ENCODE measurements around the gene ZBTB14.
A peak's percentile ranks its signal among the peaks of the same experiment; 100 is the strongest.

Gene ZBTB14

DNA sequence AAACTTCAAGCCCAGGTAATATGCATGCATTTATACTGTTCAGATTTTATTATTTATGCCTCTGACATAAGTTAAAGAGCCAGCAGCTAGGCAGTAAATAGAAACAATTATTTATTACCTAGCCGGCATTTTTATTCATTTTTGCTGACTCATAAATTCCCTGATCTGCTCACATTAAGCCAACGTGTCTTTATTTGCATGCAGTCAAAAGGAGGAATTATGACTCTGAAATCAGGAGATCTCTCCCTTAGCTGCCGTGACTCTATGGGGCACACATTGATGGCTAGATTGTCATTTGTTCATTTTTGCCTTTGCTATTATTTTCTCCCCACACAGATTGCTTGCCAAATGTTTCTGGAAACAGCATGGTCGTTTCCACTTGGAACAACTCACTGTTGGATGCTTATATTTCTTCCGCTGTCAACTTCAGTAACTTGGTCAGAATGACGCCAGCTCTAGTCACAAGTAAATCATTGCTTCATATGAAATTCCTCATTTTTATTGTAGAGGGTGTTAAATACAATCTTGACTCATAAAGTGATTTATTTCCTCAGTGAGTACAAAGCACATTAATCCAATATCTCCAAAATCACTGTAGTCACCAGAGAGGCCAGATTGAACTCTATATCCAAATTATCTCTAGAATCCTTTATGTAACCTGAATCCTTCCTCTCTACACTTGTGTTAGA is 15.9 kb upstream of the ZBTB14 start:
- no peak for DNase-seq (ENCODE audit: low read depth)
- H3K4me3 ChIP-seq (ENCODE audit: low read depth, low read length) = no peak overlapping the region
- TF ChIP-seq, protein P1, sequence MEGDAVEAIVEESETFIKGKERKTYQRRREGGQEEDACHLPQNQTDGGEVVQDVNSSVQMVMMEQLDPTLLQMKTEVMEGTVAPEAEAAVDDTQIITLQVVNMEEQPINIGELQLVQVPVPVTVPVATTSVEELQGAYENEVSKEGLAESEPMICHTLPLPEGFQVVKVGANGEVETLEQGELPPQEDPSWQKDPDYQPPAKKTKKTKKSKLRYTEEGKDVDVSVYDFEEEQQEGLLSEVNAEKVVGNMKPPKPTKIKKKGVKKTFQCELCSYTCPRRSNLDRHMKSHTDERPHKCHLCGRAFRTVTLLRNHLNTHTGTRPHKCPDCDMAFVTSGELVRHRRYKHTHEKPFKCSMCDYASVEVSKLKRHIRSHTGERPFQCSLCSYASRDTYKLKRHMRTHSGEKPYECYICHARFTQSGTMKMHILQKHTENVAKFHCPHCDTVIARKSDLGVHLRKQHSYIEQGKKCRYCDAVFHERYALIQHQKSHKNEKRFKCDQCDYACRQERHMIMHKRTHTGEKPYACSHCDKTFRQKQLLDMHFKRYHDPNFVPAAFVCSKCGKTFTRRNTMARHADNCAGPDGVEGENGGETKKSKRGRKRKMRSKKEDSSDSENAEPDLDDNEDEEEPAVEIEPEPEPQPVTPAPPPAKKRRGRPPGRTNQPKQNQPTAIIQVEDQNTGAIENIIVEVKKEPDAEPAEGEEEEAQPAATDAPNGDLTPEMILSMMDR (IDR thresholded peaks at IDR 0.05; ENCODE audit: low read depth, low read length, missing control alignments) = no peak

DNA sequence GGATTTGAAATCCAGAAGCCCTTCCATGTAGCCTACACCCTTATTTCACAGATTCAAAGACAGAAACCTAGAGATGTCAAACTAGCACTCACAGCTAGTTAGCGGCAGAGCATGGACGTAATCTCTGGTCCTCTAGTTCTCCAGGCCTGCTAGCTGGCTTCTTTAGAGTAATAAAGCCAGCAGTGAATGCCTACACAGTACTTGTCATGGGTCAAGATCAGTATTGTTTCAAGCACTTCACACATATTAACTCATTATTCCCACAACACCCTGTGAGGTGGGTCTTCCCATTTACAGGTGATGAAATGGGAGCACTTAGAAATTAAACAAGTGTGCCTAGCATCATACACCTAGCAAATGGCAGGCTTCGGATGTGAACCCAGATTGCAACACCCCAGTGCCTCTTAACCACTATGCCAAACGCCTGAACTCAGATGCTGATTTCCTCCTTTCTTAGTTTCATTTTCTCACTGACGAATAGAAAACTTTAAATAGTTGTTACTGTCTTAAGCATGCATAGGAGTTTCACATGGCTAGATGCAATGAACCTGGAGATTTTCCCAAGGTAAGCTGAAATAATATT is 14.5 kb upstream of the ZBTB14 start:
- TF ChIP-seq, protein P1 (IDR thresholded peaks at IDR 0.05; ENCODE audit: low read depth, low read length, missing control alignments) = no peak
- H3K4me3 ChIP-seq (ENCODE audit: low read depth, low read length) = peak overlapping the region; percentile 25; the same call in 1 of the 2 replicates
- no peak for DNase-seq (ENCODE audit: low read depth)

DNA sequence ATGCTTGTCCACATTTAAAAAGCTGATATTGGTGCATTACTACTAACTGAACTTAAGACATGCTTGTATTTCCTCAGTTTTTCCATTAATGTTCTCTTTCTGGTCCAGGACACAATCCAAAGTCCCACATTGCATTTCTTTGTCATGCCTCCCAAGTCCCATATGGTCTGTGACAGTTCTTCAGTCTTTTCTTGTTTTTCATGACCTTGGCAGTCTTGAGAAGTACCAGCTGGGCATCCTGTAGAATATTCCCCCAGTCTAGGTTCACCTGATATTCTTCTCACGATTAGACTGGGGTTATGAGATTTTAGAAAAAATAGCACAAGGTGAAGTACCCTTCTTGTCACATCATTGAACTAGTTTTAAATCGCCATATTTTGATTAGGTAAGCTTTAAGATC is 10.3 kb upstream of the ZBTB14 start:
- no peak for DNase-seq (ENCODE audit: low read depth)
- TF ChIP-seq, protein P1 (IDR thresholded peaks at IDR 0.05; ENCODE audit: low read depth, low read length, missing control alignments) = no peak
- no peak overlapping the region for H3K4me3 ChIP-seq (ENCODE audit: low read depth, low read length)

DNA sequence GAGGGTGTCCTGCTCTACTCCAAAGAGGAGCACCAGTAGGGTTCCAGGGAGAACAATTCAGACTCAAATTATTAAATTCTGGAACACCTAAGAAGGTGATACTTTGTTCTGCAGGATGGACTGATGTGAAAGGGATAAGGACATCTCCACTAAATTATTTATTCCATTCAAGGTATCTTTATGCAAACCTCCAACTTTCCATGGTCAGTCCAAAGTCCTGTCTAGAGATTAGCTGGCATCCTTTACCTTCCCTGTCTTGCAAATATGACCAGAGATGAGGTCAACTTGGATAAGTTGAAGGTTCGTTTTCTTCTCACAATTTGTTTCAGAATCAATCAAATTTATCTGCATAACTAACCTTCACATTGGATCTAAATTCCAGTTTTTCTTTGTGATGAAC is 8.7 kb upstream of the ZBTB14 start:
- H3K4me3 ChIP-seq (ENCODE audit: low read depth, low read length) = no peak overlapping the region
- DNase-seq (ENCODE audit: low read depth) = no peak
- TF ChIP-seq, protein P1 (IDR thresholded peaks at IDR 0.05; ENCODE audit: low read depth, low read length, missing control alignments) = no peak

DNA sequence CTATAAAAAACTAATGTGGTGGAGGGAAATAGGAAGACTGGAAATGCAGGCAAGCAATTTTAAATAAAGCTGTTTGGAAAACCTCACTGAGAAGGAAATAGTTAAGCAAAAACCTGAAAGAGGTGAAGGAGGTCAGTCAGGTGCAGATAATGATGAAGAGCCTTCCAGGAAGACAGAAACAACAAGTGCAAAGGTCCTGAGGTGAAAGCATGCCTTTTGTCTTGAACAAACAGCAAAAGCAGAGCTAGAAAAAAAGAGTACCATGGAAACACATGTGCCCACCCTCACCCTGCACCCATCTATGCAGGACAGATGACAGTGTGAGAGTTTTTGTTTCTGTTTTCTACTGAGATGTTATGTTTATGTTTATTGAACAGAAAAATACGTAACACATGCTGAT is 8.1 kb upstream of the ZBTB14 start:
- TF ChIP-seq, protein P1 (IDR thresholded peaks at IDR 0.05; ENCODE audit: low read depth, low read length, missing control alignments) = no peak
- H3K4me3 ChIP-seq (ENCODE audit: low read depth, low read length) = no peak overlapping the region
- DNase-seq (ENCODE audit: low read depth) = no peak

DNA sequence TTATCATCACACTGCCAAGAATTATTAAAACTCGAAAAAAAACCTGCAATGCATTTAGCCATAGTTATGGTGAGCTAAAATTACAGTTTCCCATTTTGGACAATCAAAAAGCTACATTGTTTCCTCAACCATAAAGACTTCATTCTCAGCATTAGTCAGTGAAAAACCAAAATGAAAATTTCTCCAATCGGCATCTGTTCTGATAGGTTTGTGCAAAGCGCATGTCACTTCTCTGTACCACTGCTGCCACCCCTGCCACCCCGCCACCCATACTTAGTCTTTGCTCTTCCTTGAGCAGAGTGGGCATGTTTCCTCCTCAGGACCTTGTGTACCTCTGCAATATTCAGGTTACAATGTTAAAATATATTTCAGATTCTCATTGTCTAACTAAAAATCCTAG is 7.1 kb upstream of the ZBTB14 start:
- H3K4me3 ChIP-seq (ENCODE audit: low read depth, low read length) = no peak overlapping the region
- no peak for DNase-seq (ENCODE audit: low read depth)
- TF ChIP-seq, protein P1 (IDR thresholded peaks at IDR 0.05; ENCODE audit: low read depth, low read length, missing control alignments) = no peak
